Fibroblast of the aortic adventitia (primary cell): ENCODE results near the gene KLHL36. TPM values are rescaled to one million over a fixed set of nuclear protein-coding genes. Genes with fewer than 3 reads are reported as not detected.
A peak's percentile ranks its signal among the peaks of the same experiment; 100 is the strongest.

Source experiments
- DNase-seq: peaks from one replicate; pipeline ENCODE4 v3.0.0-alpha.2; 2010; ENCODE audit warnings: low read depth
- H3K4me3 ChIP-seq: 2 replicates; pipeline ENCODE4 v1.5.1; 2011; ENCODE audit warnings: low read depth, mild to moderate bottlenecking, control low read depth, low read length, moderate library complexity
- CTCF ChIP-seq: IDR thresholded peaks from 2 replicates; pipeline ENCODE4 v1.5.1; 2011; ENCODE audit warnings: mild to moderate bottlenecking, low read length, control low read depth, inconsistent platforms; ENCODE audit not compliant: insufficient read depth
- total RNA-seq: library from RNA; depleted of rRNA; stranded (reverse); fragments of >200 nt; gene quantifications from 2 replicates; pipeline ENCODE4 v1.2.3, GENCODE V29; 2012; ENCODE audit warnings: low replicate concordance

The KLHL36 gene
- total RNA-seq, 1 donor, result 50.5 TPM

GRCh38 chr16:84670063-84670462 is 21.8 kb downstream of the KLHL36 start:
- no peak for DNase-seq
- no peak for TF ChIP-seq CTCF
- H3K4me3 ChIP-seq, result no peak overlapping the region

- DNase-seq, result peak; percentile 76
- H3K4me3 ChIP-seq, result no peak overlapping the region
- peak; percentile 93 for TF ChIP-seq CTCF
Observed at GRCh38 chr16:84672276-84673202, 24.2 kb downstream of the KLHL36 start.

GRCh38 chr16:84673203-84673535 is 24.9 kb downstream of the KLHL36 start:
- TF ChIP-seq CTCF, result no peak
- H3K4me3 ChIP-seq, result no peak overlapping the region
- no peak for DNase-seq

GRCh38 chr16:84673561-84673960 is 25.2 kb downstream of the KLHL36 start:
- TF ChIP-seq CTCF, result no peak
- H3K4me3 ChIP-seq, result no peak overlapping the region
- DNase-seq, result no peak

- H3K4me3 ChIP-seq, result no peak overlapping the region
- TF ChIP-seq CTCF, result no peak
- DNase-seq, result no peak
Observed at GRCh38 chr16:84675423-84675822, 27.1 kb downstream of the KLHL36 start.

GRCh38 chr16:84675884-84676283 is 27.6 kb downstream of the KLHL36 start:
- no peak for TF ChIP-seq CTCF
- no peak for DNase-seq
- no peak overlapping the region for H3K4me3 ChIP-seq
